Epithelial cell of esophagus (primary cell): ENCODE data around the gene COL8A1.
A peak's percentile ranks its signal among the peaks of the same experiment; 100 is the strongest.

Experiments
- DNase-seq: peaks from one replicate; pipeline ENCODE4 v3.0.0; 2010; ENCODE audit warnings: low read depth
- H3K4me3 ChIP-seq: 2 replicates; pipeline ENCODE4 v1.5.1; 2011; ENCODE audit warnings: mild to moderate bottlenecking, low read length, control low read depth
- CTCF ChIP-seq: IDR thresholded peaks from 2 replicates; pipeline ENCODE4 v1.5.1; 2011; ENCODE audit warnings: low read depth, mild to moderate bottlenecking, low read length, control low read depth, inconsistent platforms; ENCODE audit not compliant: insufficient read depth; ENCODE audit errors: missing control alignments

Gene COL8A1

GRCh38 chr3:99817437-99818240, 179.2 kb downstream of the COL8A1 start, which contains the start of gene CMSS1:
CMSS1 (plus strand) TSS chr3:99817862.
- DNase-seq, result peak; percentile 94
- TF ChIP-seq CTCF, result peak; percentile 41
- peak within 1 kb of the TSS; percentile 83 for H3K4me3 ChIP-seq

GRCh38 chr3:99818818-99819217, 180.4 kb downstream of the COL8A1 start:
- DNase-seq, result peak; percentile 12
- peak overlapping the region; percentile 83 for H3K4me3 ChIP-seq
- TF ChIP-seq CTCF, result no peak

- TF ChIP-seq CTCF, result no peak
- no peak for DNase-seq
- H3K4me3 ChIP-seq, result no peak overlapping the region
These were observed 185.6 kb downstream of the COL8A1 start for GRCh38 chr3:99823723-99824711.

DNA sequence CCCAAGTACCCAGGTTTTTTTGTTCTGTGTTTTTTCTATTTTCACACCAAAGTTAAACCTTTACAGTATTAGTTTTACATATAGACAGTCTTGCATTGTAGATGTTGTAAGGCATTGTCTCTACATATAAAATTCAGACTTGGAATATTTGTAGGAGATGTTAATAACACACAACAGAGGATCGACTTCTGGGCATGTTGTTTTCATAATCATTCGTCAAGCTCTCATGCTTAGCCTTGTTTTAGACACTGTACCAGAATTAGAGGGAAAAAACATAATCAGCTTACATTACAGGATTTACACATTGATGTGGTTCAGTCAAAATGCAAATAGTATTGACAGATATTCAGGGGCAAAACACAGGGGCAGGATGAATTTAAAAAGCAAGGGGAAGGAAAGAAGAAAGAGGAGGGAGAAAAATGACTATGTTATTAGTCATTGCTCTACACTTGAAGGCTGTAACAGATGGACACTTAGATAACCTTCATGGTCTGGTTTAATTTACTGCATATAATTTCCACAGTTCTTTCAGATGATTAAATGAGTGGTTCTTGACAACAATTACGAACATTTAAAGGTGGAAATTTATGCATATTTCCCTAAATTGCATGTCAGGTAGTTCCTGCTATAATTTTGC, 186.7 kb downstream of the COL8A1 start:
- H3K4me3 ChIP-seq, result no peak overlapping the region
- DNase-seq, result peak; percentile 13
- no peak for TF ChIP-seq CTCF

GRCh38 chr3:99829844-99830243, 191.4 kb downstream of the COL8A1 start:
- DNase-seq, result no peak
- no peak overlapping the region for H3K4me3 ChIP-seq
- TF ChIP-seq CTCF, result no peak

DNA sequence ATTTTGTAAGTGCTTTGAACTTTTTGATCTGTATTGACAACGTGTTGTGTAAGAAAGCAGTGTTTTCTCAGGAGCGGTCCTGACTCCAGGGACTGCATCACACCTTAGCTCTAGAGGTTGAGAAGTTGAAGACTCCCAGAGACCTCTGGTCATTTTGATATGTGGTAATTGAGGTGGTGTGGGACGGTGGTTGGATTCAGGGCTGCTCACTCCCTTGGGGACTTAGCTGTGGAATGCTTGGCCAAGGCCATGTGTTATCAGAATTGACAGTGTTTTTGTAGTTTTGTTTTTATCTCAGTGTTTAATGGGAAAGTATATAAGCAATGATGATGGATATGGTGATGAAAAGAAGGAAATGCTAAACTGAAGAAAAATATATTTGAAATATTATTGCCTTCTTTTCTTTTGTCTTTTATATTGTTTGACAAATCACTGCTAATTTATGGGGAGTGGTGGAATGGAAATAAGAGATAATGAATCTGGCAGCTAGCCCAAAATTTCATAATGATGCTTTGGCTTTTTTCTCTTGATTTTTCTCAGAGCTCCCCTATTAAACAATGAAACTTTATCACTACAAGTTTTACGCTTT, 195.3 kb downstream of the COL8A1 start:
- DNase-seq, result no peak
- H3K4me3 ChIP-seq, result no peak overlapping the region
- TF ChIP-seq CTCF, result no peak
